GM23338 (cell line): ENCODE results near the gene MT1HL1. TPM values are rescaled to one million over a fixed set of nuclear protein-coding genes. Genes with fewer than 3 reads are reported as not detected.

Source experiments
- ATAC-seq: fragments of 200-7000 bp; cut with Tn5 transposase; 3 replicates; pipeline ENCODE4 v1.9.1; 2020
- DNase-seq: peaks from one replicate; pipeline ENCODE4 v3.0.0-alpha.2; 2015; ENCODE audit warnings: low spot score
- H2AFZ ChIP-seq: fragments of 200-600 bp; sonication (generic); 2 replicates; pipeline ENCODE4 v1.8.0; 2016; ENCODE audit warnings: antibody characterized with exemption, mild to moderate bottlenecking, moderate library complexity
- H3F3A ChIP-seq: fragments of 200-600 bp; sonication (generic); replicated peaks from 2 replicates; pipeline ENCODE4 v1.8.0; 2017; ENCODE audit warnings: antibody characterized with exemption, mixed run types, low read depth
- H3K27ac ChIP-seq: fragments of 200-600 bp; sonication (generic); 2 replicates; pipeline ENCODE4 v1.6.1; 2016; ENCODE audit warnings: low read depth
- H3K27me3 ChIP-seq: fragments of 200-600 bp; sonication (generic); 2 replicates; pipeline ENCODE4 v1.8.0; 2016; ENCODE audit warnings: mild to moderate bottlenecking, mixed run types, moderate library complexity; ENCODE audit not compliant: insufficient read depth
- H3K36me3 ChIP-seq: fragments of 200-600 bp; sonication (generic); 2 replicates; pipeline ENCODE4 v1.8.0; 2016; ENCODE audit warnings: mild to moderate bottlenecking; ENCODE audit not compliant: insufficient read depth
- H3K4me1 ChIP-seq: fragments of 200-600 bp; sonication (generic); 2 replicates; pipeline ENCODE4 v1.8.0; 2016; ENCODE audit warnings: mild to moderate bottlenecking, moderate library complexity; ENCODE audit not compliant: insufficient read depth
- H3K4me2 ChIP-seq: fragments of 200-600 bp; sonication (generic); 2 replicates; pipeline ENCODE4 v1.7.1; 2017; ENCODE audit warnings: mixed run types
- H3K4me3 ChIP-seq: fragments of 200-600 bp; sonication (generic); 2 replicates; pipeline ENCODE4 v1.6.1; 2016; ENCODE audit warnings: mixed run types
- H3K79me2 ChIP-seq: fragments of 200-600 bp; sonication (generic); replicated peaks from 2 replicates; pipeline ENCODE4 v1.8.0; 2017; ENCODE audit warnings: mild to moderate bottlenecking; ENCODE audit not compliant: insufficient read depth
- H3K9me2 ChIP-seq: fragments of 200-600 bp; sonication (generic); 2 replicates; pipeline ENCODE4 v1.8.0; 2017; ENCODE audit not compliant: insufficient read depth
- H4K20me1 ChIP-seq: fragments of 200-600 bp; sonication (generic); replicated peaks from 2 replicates; pipeline ENCODE4 v1.8.0; 2017; ENCODE audit warnings: mild to moderate bottlenecking; ENCODE audit not compliant: insufficient read depth
- H3K27ac Mint-ChIP-seq: 2 replicates; pipeline ENCODE4 v1.8.0; 2020; ENCODE audit warnings: inconsistent platforms, mild to moderate bottlenecking, moderate library complexity, mixed read lengths
- H3K27me3 Mint-ChIP-seq: 3 replicates; pipeline ENCODE4 v1.8.0; 2022; ENCODE audit warnings: low read depth, mild to moderate bottlenecking, moderate library complexity, mixed read lengths, inconsistent platforms; ENCODE audit not compliant: insufficient read depth, poor library complexity
- H3K36me3 Mint-ChIP-seq: 3 replicates; pipeline ENCODE4 v1.8.0; 2021; ENCODE audit warnings: low read depth, mild to moderate bottlenecking, inconsistent platforms, moderate library complexity, mixed read lengths
- H3K4me1 Mint-ChIP-seq: 3 replicates; pipeline ENCODE4 v1.8.0; 2020; ENCODE audit warnings: mild to moderate bottlenecking, inconsistent platforms, mixed read lengths
- H3K4me3 Mint-ChIP-seq: 3 replicates; pipeline ENCODE4 v1.8.0; 2021; ENCODE audit warnings: moderate library complexity, mild to moderate bottlenecking, inconsistent platforms, mixed read lengths
- H3K9me3 Mint-ChIP-seq: 3 replicates; pipeline ENCODE4 v1.8.0; 2020; ENCODE audit warnings: moderate library complexity, mild to moderate bottlenecking, inconsistent platforms, mixed read lengths
- EZH2 ChIP-seq: fragments of 200-600 bp; sonication (generic); IDR thresholded peaks from one replicate; pipeline ENCODE4 v1.8.0; 2017; ENCODE audit warnings: antibody characterized with exemption, mild to moderate bottlenecking, low read depth; ENCODE audit not compliant: unreplicated experiment
- POLR2AphosphoS5 ChIP-seq: IDR thresholded peaks from 2 replicates; pipeline ENCODE4 v1.6.1; 2016; ENCODE audit warnings: antibody characterized with exemption, low read depth
- REST ChIP-seq: IDR thresholded peaks from one replicate; pipeline ENCODE4 v1.6.1; 2018; ENCODE audit warnings: antibody characterized with exemption; ENCODE audit not compliant: unreplicated experiment
- polyA plus RNA-seq: library from polyadenylated mRNA; unstranded; fragments of >200 nt; fragmentation: Nextera tagmentation; extraction: Ambion mirVana; gene quantifications from 2 replicates; pipeline ENCODE4 v1.2.1, GENCODE V29; 2016
- total RNA-seq: library from RNA; depleted of rRNA; stranded (reverse); fragments of >200 nt; shearing (Covaris generic); gene quantifications from 2 replicates; pipeline ENCODE4 v1.2.3, GENCODE V29; 2014
- TF ChIP-seq, protein P1 (sequence below): fragments of 250-450 bp; sonication (Bioruptor Pico); IDR thresholded peaks from 2 replicates; pipeline ENCODE4 v1.5.0; 2020; ENCODE audit warnings: mild to moderate bottlenecking, moderate library complexity
- TF ChIP-seq, protein P2 (sequence below): IDR thresholded peaks from 2 replicates; pipeline ENCODE4 v1.6.1; 2016; ENCODE audit warnings: antibody characterized with exemption

The MT1HL1 gene
- total and polyA plus RNA-seq, 2 experiments from 2014 or later = not detected

GRCh38 chr1:236990052-236990445 is 14.2 kb downstream of the MT1HL1 start:
- Histone ChIP-seq H3K36me3 (no peaks in the 10 kb centered on the region), H3K4me3 (no peak overlapping the region), H3F3A (no peaks in the 10 kb centered on the region), H4K20me1 (no peaks in the 10 kb centered on the region), H3K27me3 (no peaks in the 10 kb centered on the region), H3K9me2 (peaks cover 11% of the 10 kb centered on the region), H3K27ac (no peak overlapping the region), H3K79me2 (no peaks in the 10 kb centered on the region), H2AFZ (no peak overlapping the region), H3K4me2 (no peak overlapping the region), H3K4me1 (no peaks in the 10 kb centered on the region)
- DNase-seq (no peak), ATAC-seq (no peak)
- peaks cover 9% of the 10 kb centered on the region for H3K27me3 Mint-ChIP-seq
- H3K36me3 Mint-ChIP-seq = peaks cover 13% of the 10 kb centered on the region
- no peak overlapping the region for H3K27ac Mint-ChIP-seq
- no peaks in the 10 kb centered on the region; the same call in 2 of the 3 replicates for H3K4me1 Mint-ChIP-seq
- H3K4me3 Mint-ChIP-seq = no peak overlapping the region
- TF ChIP-seq, protein P1, sequence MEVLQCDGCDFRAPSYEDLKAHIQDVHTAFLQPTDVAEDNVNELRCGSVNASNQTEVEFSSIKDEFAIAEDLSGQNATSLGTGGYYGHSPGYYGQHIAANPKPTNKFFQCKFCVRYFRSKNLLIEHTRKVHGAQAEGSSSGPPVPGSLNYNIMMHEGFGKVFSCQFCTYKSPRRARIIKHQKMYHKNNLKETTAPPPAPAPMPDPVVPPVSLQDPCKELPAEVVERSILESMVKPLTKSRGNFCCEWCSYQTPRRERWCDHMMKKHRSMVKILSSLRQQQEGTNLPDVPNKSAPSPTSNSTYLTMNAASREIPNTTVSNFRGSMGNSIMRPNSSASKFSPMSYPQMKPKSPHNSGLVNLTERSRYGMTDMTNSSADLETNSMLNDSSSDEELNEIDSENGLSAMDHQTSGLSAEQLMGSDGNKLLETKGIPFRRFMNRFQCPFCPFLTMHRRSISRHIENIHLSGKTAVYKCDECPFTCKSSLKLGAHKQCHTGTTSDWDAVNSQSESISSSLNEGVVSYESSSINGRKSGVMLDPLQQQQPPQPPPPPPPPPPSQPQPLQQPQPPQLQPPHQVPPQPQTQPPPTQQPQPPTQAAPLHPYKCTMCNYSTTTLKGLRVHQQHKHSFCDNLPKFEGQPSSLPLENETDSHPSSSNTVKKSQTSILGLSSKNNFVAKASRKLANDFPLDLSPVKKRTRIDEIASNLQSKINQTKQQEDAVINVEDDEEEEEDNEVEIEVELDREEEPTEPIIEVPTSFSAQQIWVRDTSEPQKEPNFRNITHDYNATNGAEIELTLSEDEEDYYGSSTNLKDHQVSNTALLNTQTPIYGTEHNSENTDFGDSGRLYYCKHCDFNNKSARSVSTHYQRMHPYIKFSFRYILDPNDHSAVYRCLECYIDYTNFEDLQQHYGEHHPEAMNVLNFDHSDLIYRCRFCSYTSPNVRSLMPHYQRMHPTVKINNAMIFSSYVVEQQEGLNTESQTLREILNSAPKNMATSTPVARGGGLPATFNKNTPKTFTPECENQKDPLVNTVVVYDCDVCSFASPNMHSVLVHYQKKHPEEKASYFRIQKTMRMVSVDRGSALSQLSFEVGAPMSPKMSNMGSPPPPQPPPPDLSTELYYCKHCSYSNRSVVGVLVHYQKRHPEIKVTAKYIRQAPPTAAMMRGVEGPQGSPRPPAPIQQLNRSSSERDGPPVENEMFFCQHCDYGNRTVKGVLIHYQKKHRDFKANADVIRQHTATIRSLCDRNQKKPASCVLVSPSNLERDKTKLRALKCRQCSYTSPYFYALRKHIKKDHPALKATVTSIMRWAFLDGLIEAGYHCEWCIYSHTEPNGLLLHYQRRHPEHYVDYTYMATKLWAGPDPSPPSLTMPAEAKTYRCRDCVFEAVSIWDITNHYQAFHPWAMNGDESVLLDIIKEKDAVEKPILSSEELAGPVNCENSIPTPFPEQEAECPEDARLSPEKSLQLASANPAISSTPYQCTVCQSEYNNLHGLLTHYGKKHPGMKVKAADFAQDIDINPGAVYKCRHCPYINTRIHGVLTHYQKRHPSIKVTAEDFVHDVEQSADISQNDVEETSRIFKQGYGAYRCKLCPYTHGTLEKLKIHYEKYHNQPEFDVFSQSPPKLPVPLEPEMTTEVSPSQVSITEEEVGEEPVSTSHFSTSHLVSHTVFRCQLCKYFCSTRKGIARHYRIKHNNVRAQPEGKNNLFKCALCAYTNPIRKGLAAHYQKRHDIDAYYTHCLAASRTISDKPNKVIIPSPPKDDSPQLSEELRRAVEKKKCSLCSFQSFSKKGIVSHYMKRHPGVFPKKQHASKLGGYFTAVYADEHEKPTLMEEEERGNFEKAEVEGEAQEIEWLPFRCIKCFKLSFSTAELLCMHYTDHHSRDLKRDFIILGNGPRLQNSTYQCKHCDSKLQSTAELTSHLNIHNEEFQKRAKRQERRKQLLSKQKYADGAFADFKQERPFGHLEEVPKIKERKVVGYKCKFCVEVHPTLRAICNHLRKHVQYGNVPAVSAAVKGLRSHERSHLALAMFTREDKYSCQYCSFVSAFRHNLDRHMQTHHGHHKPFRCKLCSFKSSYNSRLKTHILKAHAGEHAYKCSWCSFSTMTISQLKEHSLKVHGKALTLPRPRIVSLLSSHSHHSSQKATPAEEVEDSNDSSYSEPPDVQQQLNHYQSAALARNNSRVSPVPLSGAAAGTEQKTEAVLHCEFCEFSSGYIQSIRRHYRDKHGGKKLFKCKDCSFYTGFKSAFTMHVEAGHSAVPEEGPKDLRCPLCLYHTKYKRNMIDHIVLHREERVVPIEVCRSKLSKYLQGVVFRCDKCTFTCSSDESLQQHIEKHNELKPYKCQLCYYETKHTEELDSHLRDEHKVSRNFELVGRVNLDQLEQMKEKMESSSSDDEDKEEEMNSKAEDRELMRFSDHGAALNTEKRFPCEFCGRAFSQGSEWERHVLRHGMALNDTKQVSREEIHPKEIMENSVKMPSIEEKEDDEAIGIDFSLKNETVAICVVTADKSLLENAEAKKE (CRISPR knock-in tag) = no peak
- TF ChIP-seq POLR2AphosphoS5 (no peak), EZH2 (no peak), REST (no peak)
- TF ChIP-seq, protein P2, sequence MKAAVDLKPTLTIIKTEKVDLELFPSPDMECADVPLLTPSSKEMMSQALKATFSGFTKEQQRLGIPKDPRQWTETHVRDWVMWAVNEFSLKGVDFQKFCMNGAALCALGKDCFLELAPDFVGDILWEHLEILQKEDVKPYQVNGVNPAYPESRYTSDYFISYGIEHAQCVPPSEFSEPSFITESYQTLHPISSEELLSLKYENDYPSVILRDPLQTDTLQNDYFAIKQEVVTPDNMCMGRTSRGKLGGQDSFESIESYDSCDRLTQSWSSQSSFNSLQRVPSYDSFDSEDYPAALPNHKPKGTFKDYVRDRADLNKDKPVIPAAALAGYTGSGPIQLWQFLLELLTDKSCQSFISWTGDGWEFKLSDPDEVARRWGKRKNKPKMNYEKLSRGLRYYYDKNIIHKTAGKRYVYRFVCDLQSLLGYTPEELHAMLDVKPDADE = no peak
- peaks cover 19% of the 10 kb centered on the region for H3K9me3 Mint-ChIP-seq
